Measurements from ENCODE around the gene ZMYND11. TPM values are rescaled to one million over a fixed set of nuclear protein-coding genes. Genes with fewer than 3 reads are reported as not detected.

The ZMYND11 gene
- polyA plus RNA-seq, 2 of the 4 experiments (the other 2 are of a cell fraction), result 47.7 to 99.7 TPM

- ChIA-PET CTCF (interaction anchor here (0.7 to 3.0 kb wide), 5 partner anchors 9 to 46 kb away, joined by 3 to 9 read pairs (median 4); no protein-coding TSS in a partner anchor), POLR2A (no interaction called here)
- no peak for FAIRE-seq
- Histone ChIP-seq H3K4me2 (no peak overlapping the region), H3K9me3 (no peaks in the 10 kb centered on the region), H3K4me1 (no peaks in the 10 kb centered on the region), H3K4me3 (no peak overlapping the region), H3K27ac (no peak overlapping the region)
- 79% methylated on average over 13 of the region's 19 CpGs for WGBS (ENCODE audit: missing lambda C conversion rate)
- no peak for ATAC-seq
- TF ChIP-seq, protein P1, sequence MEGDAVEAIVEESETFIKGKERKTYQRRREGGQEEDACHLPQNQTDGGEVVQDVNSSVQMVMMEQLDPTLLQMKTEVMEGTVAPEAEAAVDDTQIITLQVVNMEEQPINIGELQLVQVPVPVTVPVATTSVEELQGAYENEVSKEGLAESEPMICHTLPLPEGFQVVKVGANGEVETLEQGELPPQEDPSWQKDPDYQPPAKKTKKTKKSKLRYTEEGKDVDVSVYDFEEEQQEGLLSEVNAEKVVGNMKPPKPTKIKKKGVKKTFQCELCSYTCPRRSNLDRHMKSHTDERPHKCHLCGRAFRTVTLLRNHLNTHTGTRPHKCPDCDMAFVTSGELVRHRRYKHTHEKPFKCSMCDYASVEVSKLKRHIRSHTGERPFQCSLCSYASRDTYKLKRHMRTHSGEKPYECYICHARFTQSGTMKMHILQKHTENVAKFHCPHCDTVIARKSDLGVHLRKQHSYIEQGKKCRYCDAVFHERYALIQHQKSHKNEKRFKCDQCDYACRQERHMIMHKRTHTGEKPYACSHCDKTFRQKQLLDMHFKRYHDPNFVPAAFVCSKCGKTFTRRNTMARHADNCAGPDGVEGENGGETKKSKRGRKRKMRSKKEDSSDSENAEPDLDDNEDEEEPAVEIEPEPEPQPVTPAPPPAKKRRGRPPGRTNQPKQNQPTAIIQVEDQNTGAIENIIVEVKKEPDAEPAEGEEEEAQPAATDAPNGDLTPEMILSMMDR (IDR thresholded peaks at IDR 0.05), result no peak
- no peak for TF ChIP-seq KDM5A (IDR thresholded peaks at IDR 0.05)
- no peak for TF ChIP-seq SREBF2 (IDR thresholded peaks at IDR 0.05)
- no peak for TF ChIP-seq MYC (IDR thresholded peaks at IDR 0.05; ENCODE audit: borderline replicate concordance, low read length)
- no peak for TF ChIP-seq ZNF302 (CRISPR knock-in tag; IDR thresholded peaks at IDR 0.05)
- no peak for TF ChIP-seq RAD21 (conservative IDR thresholded peaks at IDR 0.05 in 1 of 2, IDR thresholded peaks at IDR 0.05 in 1 of 2)
- TF ChIP-seq RCOR1 (IDR thresholded peaks at IDR 0.05; ENCODE audit: low read depth, low read length), result no peak
- TF ChIP-seq ATOH8 (CRISPR knock-in tag; IDR thresholded peaks at IDR 0.05; ENCODE audit: low read depth), result no peak
- TF ChIP-seq REST (IDR thresholded peaks at IDR 0.05), result no peak
- no peak for TF ChIP-seq TFCP2L1 (CRISPR knock-in tag; IDR thresholded peaks at IDR 0.05)
- no peak for TF ChIP-seq HOXB5 (CRISPR knock-in tag; IDR thresholded peaks at IDR 0.05)
- TF ChIP-seq KDM1A (IDR thresholded peaks at IDR 0.05; ENCODE audit: low read depth), result no peak
- TF ChIP-seq, protein P2, sequence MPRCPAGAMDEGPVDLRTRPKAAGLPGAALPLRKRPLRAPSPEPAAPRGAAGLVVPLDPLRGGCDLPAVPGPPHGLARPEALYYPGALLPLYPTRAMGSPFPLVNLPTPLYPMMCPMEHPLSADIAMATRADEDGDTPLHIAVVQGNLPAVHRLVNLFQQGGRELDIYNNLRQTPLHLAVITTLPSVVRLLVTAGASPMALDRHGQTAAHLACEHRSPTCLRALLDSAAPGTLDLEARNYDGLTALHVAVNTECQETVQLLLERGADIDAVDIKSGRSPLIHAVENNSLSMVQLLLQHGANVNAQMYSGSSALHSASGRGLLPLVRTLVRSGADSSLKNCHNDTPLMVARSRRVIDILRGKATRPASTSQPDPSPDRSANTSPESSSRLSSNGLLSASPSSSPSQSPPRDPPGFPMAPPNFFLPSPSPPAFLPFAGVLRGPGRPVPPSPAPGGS (IDR thresholded peaks at IDR 0.05), result no peak
- DNase-seq (ENCODE audit: low read depth in 1 of 2, low spot score in 1 of 2), result no peak
These were observed 47.8 kb upstream of the ZMYND11 start for GRCh38 chr10:87177-88080.

GRCh38 chr10:88253-88652 is 47.0 kb upstream of the ZMYND11 start:
- no peaks in the 10 kb centered on the region for H3K9me3 ChIP-seq
- no peak for FAIRE-seq
- no peak for DNase-seq (ENCODE audit: low read depth in 1 of 2, low spot score in 1 of 2)
- TF ChIP-seq NPAS2 (CRISPR knock-in tag; IDR thresholded peaks at IDR 0.05; ENCODE audit: borderline replicate concordance), result no peak
- TF ChIP-seq HOXB13 (CRISPR knock-in tag; IDR thresholded peaks at IDR 0.05; ENCODE audit: low read depth), result no peak
- TF ChIP-seq POLR2A (IDR thresholded peaks at IDR 0.05; ENCODE audit: low read length), result no peak
- TF ChIP-seq TFCP2L1 (CRISPR knock-in tag; IDR thresholded peaks at IDR 0.05), result no peak
- TF ChIP-seq JUNB (IDR thresholded peaks at IDR 0.05), result no peak
- TF ChIP-seq ZSCAN20 (CRISPR knock-in tag; IDR thresholded peaks at IDR 0.05), result no peak
- TF ChIP-seq, protein P3, sequence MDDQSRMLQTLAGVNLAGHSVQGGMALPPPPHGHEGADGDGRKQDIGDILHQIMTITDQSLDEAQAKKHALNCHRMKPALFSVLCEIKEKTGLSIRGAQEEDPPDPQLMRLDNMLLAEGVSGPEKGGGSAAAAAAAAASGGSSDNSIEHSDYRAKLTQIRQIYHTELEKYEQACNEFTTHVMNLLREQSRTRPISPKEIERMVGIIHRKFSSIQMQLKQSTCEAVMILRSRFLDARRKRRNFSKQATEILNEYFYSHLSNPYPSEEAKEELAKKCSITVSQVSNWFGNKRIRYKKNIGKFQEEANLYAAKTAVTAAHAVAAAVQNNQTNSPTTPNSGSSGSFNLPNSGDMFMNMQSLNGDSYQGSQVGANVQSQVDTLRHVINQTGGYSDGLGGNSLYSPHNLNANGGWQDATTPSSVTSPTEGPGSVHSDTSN (IDR thresholded peaks at IDR 0.05), result no peak
- no peak for TF ChIP-seq BHLHE40 (IDR thresholded peaks at IDR 0.05; ENCODE audit: low read depth, low read length)
- TF ChIP-seq SMC3 (IDR thresholded peaks at IDR 0.05), result no peak
- no peak for TF ChIP-seq FOSB (CRISPR knock-in tag; IDR thresholded peaks at IDR 0.05)
- TF ChIP-seq RARB (CRISPR knock-in tag; IDR thresholded peaks at IDR 0.05), result no peak
- no peak for TF ChIP-seq MYC (IDR thresholded peaks at IDR 0.05; ENCODE audit: borderline replicate concordance, low read length)
- no peak for TF ChIP-seq MAFK (IDR thresholded peaks at IDR 0.05; ENCODE audit: partially characterized antibody)
- no peak for TF ChIP-seq KDM1A (IDR thresholded peaks at IDR 0.05; ENCODE audit: low read depth)
- TF ChIP-seq NFE2L2 (conservative IDR thresholded peaks at IDR 0.05; ENCODE audit: low read length), result no peak
- TF ChIP-seq KDM5A (IDR thresholded peaks at IDR 0.05), result no peak
- TF ChIP-seq NR3C1 (IDR thresholded peaks at IDR 0.05), result no peak
- no peak for TF ChIP-seq GATA3 (IDR thresholded peaks at IDR 0.05; ENCODE audit: borderline replicate concordance)
- TF ChIP-seq HDAC2 (IDR thresholded peaks at IDR 0.05), result no peak
- no peak for TF ChIP-seq PHF8 (IDR thresholded peaks at IDR 0.05; ENCODE audit: borderline replicate concordance, low read depth)
- 37% methylated on average over 2 of the region's 4 CpGs for WGBS (ENCODE audit: missing lambda C conversion rate)
- H3K4me3 ChIP-seq, result no peak overlapping the region
- ATAC-seq, result peak in 1 of 2 experiments; percentile 35; a peak in 2 of 6 replicates
- H3K27ac ChIP-seq, result no peak overlapping the region
- ChIA-PET POLR2A (no interaction called here), CTCF (interaction anchor here (1.4 to 2.3 kb wide), 2 partner anchors 12 to 45 kb away, joined by 3 to 7 read pairs; no protein-coding TSS in a partner anchor)
- no peaks in the 10 kb centered on the region for H3K4me1 ChIP-seq
- H3K4me2 ChIP-seq, result no peak overlapping the region

All from A549 (cell line).